Mononuclear cell (primary cell): ENCODE data around the gene ATAD3C. TPM values are rescaled to one million over a fixed set of nuclear protein-coding genes. Genes with fewer than 3 reads are reported as not detected.

Experiments
- H3K27me3 ChIP-seq: 2 replicates; pipeline ENCODE4 v1.6.0; 2011; ENCODE audit warnings: low read length, control low read depth; ENCODE audit not compliant: insufficient read depth
- H3K4me1 ChIP-seq: 2 replicates; pipeline ENCODE4 v1.5.1; 2011; ENCODE audit warnings: mild to moderate bottlenecking, low read length, control low read depth; ENCODE audit not compliant: insufficient read depth
- H3K4me3 ChIP-seq: 2 replicates; pipeline ENCODE4 v1.5.1; 2011; ENCODE audit warnings: mild to moderate bottlenecking, low read length, moderate library complexity
- H3K9me3 ChIP-seq: 2 replicates; pipeline ENCODE4 v1.5.1; 2011; ENCODE audit warnings: low read depth, mild to moderate bottlenecking, control low read depth, low read length
- total RNA-seq: library from RNA; depleted of rRNA; stranded (reverse); fragments of >200 nt; gene quantifications from one replicate; pipeline ENCODE4 v1.2.3, GENCODE V29; 2012

Gene ATAD3C
- total RNA-seq, 1 donor = 0.63 TPM

DNA sequence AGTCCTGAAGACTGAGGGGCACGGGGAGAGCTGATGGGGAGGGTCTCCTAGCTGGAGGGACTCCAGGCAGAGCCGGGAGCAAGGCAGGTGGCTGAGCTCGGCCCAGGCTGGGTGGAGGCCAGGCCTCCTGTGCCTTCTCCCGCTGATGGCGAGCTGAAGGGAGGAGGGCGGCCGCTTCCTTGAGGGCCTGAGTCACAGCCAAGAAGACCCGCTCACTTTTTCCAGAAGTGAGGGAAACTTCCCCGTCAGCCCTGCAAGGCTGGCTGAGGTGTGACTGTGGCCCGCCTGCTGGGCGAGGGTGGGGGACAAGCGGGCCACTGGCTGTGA is 15.7 kb upstream of the ATAD3C start:
- peaks cover 31% of the 10 kb centered on the region for H3K27me3 ChIP-seq
- H3K4me1 ChIP-seq = peaks cover 17% of the 10 kb centered on the region
- H3K4me3 ChIP-seq = no peak overlapping the region

GRCh38 chr1:1434131-1434823 is 15.2 kb upstream of the ATAD3C start:
- Histone ChIP-seq H3K9me3 (no peaks in the 10 kb centered on the region), H3K4me3 (no peak overlapping the region), H3K27me3 (peaks cover 31% of the 10 kb centered on the region), H3K4me1 (peaks cover 17% of the 10 kb centered on the region)

More for the DNA sequence above, 15.7 kb upstream of the ATAD3C start:
- H3K9me3 ChIP-seq = no peaks in the 10 kb centered on the region

DNA sequence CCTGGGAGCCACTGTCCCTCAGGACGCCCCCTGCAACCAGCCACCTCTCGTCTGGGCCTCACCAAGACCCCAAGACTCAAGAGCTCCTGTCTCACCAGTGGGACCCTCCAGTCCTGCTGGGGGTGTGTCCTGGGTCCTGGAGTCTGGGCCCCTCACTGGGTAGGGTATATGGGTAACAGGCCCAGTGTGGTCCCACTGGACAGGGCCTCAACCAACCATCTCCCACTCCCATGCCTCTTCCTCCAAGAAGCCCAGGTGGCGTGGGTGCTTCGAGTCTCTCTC is 14.7 kb upstream of the ATAD3C start:
- H3K9me3 ChIP-seq = no peaks in the 10 kb centered on the region
- H3K4me1 ChIP-seq = peaks cover 17% of the 10 kb centered on the region
- peaks cover 31% of the 10 kb centered on the region for H3K27me3 ChIP-seq
- H3K4me3 ChIP-seq = no peak overlapping the region

GRCh38 chr1:1435106-1435903 is 14.2 kb upstream of the ATAD3C start, which contains the start of gene VWA1:
VWA1 (plus strand) TSS chr1:1435690; CDS start chr1:1435749, 59 bp downstream.
- H3K27me3 ChIP-seq = peaks cover 31% of the 10 kb centered on the region
- H3K4me1 ChIP-seq = peaks cover 17% of the 10 kb centered on the region
- H3K4me3 ChIP-seq = no peak within 1 kb of the TSS
- no peaks in the 10 kb centered on the region for H3K9me3 ChIP-seq

GRCh38 chr1:1435911-1436629 is 13.4 kb upstream of the ATAD3C start:
- Histone ChIP-seq H3K9me3 (no peaks in the 10 kb centered on the region), H3K27me3 (peaks cover 31% of the 10 kb centered on the region), H3K4me3 (no peak overlapping the region), H3K4me1 (peaks cover 17% of the 10 kb centered on the region)

- Histone ChIP-seq H3K9me3 (no peaks in the 10 kb centered on the region), H3K4me1 (peaks cover 17% of the 10 kb centered on the region), H3K4me3 (no peak overlapping the region), H3K27me3 (peaks cover 31% of the 10 kb centered on the region)
Observed at GRCh38 chr1:1436630-1437032, 12.9 kb upstream of the ATAD3C start.

GRCh38 chr1:1437033-1437903 is 12.2 kb upstream of the ATAD3C start:
- no peak overlapping the region for H3K4me3 ChIP-seq
- H3K9me3 ChIP-seq = no peaks in the 10 kb centered on the region
- peaks cover 17% of the 10 kb centered on the region for H3K4me1 ChIP-seq
- H3K27me3 ChIP-seq = peaks cover 31% of the 10 kb centered on the region

- peaks cover 31% of the 10 kb centered on the region for H3K27me3 ChIP-seq
- H3K4me1 ChIP-seq = peaks cover 17% of the 10 kb centered on the region
- no peaks in the 10 kb centered on the region for H3K9me3 ChIP-seq
- H3K4me3 ChIP-seq = no peak overlapping the region
Observed at GRCh38 chr1:1437904-1438376, 11.5 kb upstream of the ATAD3C start.

GRCh38 chr1:1438531-1439381 is 10.7 kb upstream of the ATAD3C start:
- Histone ChIP-seq H3K4me1 (peaks cover 17% of the 10 kb centered on the region), H3K27me3 (peaks cover 28% of the 10 kb centered on the region), H3K4me3 (no peak overlapping the region), H3K9me3 (no peaks in the 10 kb centered on the region)

DNA sequence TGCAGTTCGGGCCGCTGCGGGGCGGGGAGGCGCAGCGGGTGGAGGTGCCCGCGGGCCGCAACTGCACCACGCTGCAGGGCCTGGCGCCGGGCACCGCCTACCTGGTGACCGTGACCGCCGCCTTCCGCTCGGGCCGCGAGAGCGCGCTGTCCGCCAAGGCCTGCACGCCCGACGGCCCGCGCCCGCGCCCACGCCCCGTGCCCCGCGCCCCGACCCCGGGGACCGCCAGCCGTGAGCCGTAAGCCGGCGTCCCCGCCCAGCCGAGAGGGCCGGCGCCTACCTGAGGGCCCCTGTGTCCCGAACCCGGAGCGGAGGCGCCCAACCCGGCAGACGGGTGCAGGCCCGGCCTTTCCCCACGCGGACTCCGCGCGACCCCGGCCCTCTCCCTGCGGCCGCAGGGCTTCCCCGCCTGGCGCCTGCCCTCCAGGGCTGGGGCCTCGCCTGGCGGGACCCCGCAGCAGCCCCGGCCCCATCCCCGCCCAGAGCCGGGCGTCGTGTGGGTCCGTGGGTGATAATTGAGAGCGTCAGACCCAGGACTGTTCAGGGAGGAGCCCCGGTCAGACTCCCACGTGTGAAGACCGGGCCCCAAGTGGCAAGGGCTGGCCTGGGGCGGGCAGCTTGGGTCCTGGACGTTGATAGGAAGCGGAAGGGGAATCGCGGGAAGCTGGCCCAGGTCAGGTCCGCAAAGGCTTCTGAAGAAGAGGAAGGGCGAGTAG is 9.8 kb upstream of the ATAD3C start:
- peaks cover 13% of the 10 kb centered on the region for H3K4me1 ChIP-seq
- H3K4me3 ChIP-seq = no peak overlapping the region
- H3K27me3 ChIP-seq = peaks cover 22% of the 10 kb centered on the region
- no peaks in the 10 kb centered on the region for H3K9me3 ChIP-seq

GRCh38 chr1:1440262-1441001 is 9.1 kb upstream of the ATAD3C start:
- Histone ChIP-seq H3K27me3 (peaks cover 16% of the 10 kb centered on the region), H3K9me3 (no peaks in the 10 kb centered on the region), H3K4me1 (peaks cover 6% of the 10 kb centered on the region), H3K4me3 (no peak overlapping the region)

DNA sequence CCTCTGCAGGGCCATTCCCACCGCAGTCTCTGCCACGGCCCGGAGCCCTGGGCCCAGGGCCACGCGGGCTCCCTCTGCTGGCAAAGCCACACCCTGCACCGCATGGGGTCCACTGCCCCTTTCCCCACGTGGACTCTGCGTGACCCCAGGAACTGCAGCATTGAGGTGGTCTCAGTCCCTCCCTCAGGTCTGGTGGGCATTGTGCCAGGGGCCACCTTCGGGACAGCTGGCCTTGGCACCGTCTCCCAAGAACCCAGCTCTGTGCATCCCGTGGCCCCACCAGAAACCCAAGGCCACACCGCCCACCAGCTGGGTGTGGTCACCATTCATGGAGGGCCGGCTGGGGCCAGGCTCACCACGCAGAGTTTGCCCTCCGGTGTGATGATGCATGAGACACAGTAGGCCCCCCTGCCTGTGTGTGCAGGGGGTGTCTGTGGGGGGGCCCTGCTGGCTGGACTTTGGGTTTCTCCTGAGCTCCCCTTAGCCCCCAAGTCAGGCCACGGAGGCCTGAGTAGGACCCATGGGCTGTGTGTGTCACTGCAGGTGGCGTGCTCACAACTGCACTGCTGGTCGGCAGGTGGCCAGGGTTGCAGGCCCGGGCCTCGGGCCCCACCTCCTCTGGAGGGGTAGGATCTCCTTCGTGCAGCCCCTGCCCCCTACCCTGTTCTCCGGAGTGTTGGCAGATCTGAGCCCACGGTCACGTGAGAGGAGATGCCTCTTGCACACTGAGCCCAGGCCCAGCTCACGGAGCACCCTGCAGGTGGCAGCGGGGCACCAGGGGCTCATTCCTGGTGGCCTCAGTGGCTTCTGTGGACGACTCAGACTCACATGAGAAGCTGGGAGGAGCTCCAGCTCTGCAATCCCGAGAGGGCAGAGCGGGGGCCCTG is 8.2 kb upstream of the ATAD3C start:
- Histone ChIP-seq H3K4me1 (peaks cover 2% of the 10 kb centered on the region), H3K9me3 (no peaks in the 10 kb centered on the region), H3K27me3 (peaks cover 13% of the 10 kb centered on the region), H3K4me3 (no peak overlapping the region)
